ENCODE data around the gene SOCS6.

SOCS6 gene

GRCh38 chr18:70288171-70288850, 534 bp upstream of the SOCS6 start:
- DNase-seq (ENCODE audit: low read depth, low spot score), result no peak

DNA sequence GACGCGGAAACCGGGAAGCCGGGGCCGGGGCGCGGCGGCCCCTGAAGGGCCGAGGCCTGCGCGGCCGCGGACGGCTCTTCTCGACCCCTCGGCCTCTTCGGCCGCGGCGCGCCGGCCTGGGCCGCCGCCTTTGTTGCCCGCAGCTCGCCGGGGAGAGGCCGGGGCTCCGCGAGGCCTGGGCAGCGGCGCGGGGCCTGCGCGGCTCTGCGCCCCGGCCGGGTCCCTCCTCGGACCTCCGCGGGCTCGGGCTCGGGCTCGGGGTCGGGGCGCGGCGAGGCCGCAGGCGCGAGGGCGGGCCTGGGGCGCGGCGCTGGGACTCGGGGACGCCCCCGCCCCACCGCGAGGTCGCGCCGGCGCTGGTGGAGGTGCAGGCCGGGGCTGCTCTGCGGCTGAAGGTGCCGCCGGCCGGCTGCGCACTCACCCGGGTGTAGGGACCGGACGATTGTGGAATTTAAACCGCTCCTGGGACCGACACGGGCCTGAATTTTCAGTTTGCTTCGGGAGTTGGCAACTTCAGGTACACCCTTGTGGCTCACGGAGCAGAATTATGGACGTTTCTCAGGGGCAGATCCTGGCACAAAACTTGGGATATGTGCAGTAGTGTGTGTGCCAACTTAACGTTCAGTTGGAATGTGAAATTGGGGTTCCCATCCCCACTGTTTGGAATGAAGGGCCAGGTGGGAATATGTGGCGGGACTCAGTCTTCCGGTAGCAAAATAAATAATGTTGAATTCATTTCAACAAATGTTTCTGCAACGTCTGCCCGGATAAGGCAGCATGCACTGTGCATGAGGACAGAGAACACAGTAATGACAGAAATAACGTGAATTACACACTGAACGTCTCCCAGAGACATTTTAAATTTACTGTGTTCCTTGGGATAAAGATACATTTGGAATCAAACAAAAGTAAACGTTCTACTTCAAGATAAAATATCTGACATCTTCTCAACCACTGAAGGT, 787 bp downstream of the SOCS6 start:
- no peak for DNase-seq (ENCODE audit: low read depth, low spot score)

DNA sequence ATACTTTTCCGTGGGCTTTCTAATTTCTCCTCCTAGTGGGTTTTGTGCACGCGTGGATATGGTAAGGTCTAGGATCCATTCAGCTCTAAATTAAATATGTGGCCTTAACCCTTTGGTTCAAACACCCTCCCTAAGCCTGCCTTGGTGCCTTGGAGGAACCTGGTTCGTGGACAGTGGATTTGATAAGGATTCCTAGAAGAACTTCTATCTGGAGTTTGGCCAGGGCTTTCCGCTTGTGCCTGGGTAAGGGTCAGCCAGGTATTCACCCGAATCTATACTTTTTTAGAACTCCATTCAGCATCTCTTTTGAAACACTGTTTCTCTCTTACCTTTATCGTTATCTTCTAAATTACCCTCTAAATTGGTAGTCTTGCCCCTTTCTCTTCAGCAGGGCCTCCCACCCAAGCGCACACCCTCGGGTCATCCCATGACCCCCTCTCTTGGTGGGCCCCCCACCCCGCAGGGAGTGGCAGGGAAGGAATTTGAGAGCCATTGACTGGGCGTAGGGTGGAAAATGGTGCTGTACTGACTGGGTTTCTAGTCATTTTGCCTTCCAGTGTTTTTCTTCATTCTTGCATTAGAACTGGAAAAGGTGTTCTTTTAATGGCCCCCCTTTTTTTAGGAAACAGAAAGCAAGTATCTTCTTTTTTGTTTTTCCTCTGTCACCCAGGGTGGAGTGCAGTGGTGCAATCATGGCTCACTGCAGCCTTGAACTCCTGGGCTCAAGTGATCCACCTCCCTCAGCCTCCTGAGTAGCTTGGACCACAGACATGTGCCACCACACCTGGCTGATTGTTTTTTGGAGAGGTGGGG, 1.8 kb downstream of the SOCS6 start:
- DNase-seq (ENCODE audit: low read depth, low spot score), result no peak

DNA sequence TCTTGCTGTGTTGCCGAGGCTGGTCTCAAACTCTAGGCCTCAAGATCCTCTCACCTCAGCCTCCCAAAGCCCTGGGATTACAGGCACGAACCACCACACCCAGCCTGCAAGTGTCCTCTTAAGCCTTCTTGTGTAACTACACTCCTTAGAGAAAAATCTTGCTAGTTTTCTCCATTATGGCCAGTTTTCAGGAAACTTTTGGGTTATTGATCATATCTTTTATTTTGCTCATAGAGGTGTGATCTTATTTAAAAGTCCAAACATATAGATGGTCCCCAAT, 2.4 kb downstream of the SOCS6 start:
- no peak for DNase-seq (ENCODE audit: low read depth, low spot score)

GRCh38 chr18:70292628-70293027, 3.8 kb downstream of the SOCS6 start:
- DNase-seq (ENCODE audit: low read depth, low spot score), result no peak

DNA sequence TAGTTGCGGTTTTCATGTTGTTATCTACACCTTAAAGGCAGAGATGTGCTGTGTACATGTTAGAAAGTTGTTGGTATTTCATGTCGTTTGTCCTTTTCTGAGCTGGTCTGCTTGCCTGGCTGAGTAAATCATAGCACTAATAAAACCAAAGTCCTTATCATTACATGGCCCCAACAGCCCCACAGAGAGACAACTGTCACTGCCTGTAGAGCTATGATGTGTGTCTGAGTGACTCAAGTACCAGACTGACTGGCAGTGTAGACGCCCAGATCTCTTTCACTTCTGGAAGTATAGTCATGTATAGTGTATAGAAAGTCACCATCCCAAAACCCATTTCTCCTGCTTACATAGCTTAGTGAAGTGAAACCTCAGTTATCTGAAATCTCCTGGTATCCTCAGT, 4.3 kb downstream of the SOCS6 start:
- DNase-seq (ENCODE audit: low read depth, low spot score), result no peak

GRCh38 chr18:70294471-70295191, 5.8 kb downstream of the SOCS6 start:
- no peak for DNase-seq (ENCODE audit: low read depth, low spot score)

GRCh38 chr18:70295192-70296188, 6.6 kb downstream of the SOCS6 start:
- no peak for DNase-seq (ENCODE audit: low read depth, low spot score)

GRCh38 chr18:70296289-70296688, 7.4 kb downstream of the SOCS6 start:
- DNase-seq (ENCODE audit: low read depth, low spot score), result no peak

GRCh38 chr18:70296781-70297180, 7.9 kb downstream of the SOCS6 start:
- no peak for DNase-seq (ENCODE audit: low read depth, low spot score)

DNA sequence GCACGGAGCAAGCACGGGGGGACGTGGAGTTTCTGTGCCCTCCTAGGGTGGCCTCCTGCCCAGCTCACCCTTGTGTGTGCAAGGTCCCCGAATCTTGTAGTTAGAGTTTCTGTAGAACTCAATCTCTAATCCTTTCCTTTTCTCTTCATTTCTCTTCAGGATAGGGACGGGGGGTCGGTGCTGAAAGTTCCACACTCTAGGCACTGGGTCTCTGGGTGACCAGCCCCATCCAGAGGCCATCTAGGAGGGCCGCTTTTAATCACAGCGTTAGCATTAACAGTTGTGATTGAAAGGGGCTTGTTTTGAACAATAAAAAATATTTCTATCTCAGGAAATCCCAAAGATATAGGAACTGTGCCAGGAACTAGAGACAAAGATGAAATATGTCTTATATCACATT, 10.5 kb downstream of the SOCS6 start:
- no peak for DNase-seq (ENCODE audit: low read depth, low spot score)

- no peak for DNase-seq (ENCODE audit: low read depth, low spot score)
Observed at GRCh38 chr18:70301667-70302066, 12.8 kb downstream of the SOCS6 start.

GRCh38 chr18:70308555-70309294, 19.9 kb downstream of the SOCS6 start:
- no peak for DNase-seq (ENCODE audit: low read depth, low spot score)

DNA sequence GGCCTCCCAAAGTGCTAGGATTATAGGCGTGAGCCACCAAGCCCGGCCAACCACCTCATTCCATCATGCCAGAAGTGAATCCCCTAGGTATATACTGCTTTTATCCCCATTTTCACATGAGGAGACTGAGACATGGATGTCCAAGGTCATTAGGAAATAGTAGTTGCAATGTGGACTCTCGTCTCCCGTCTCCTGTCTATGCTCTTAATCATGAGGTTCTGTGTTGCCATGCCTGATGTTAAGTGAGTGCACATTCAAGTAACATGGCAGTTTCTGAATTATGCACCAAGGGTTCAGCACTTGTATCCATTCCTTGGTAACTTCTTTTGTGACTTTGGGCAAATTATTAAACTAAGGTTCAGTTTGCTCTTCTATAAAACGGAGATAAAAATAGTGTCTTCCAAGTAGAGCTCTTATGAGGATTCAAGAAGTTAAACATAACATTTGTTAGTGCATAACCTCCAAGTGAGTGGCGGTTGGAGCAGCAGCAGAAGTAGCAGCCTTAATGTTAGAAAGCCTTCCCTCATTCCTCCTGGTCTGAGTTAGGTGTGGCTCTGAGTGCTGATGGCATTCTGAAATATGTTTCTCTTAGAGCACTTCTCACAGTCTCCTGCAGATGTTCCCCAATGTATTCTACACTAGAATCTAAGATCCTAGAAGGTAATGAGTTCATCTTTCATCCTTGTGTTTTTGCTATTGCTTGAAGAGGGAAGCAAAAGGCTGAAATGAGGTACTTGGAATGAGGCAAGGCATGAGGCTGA, 21.9 kb downstream of the SOCS6 start:
- no peak for DNase-seq (ENCODE audit: low read depth, low spot score)

- no peak for DNase-seq (ENCODE audit: low read depth, low spot score)
Observed at GRCh38 chr18:70311726-70312125, 22.9 kb downstream of the SOCS6 start.

- no peak for DNase-seq (ENCODE audit: low read depth, low spot score)
Observed at GRCh38 chr18:70313640-70314039, 24.8 kb downstream of the SOCS6 start.

GRCh38 chr18:70314151-70314782, 25.4 kb downstream of the SOCS6 start:
- no peak for DNase-seq (ENCODE audit: low read depth, low spot score)

GRCh38 chr18:70319187-70319586, 30.3 kb downstream of the SOCS6 start:
- no peak for DNase-seq (ENCODE audit: low read depth, low spot score)
